Fibroblast of lung (primary cell): ENCODE measurements around the gene GH1. TPM values are rescaled to one million over a fixed set of nuclear protein-coding genes. Genes with fewer than 3 reads are reported as not detected.
"Not testable (repeated sequence)": the region's sequence is repeated elsewhere in the genome, so short reads cannot be mapped to it uniquely, and the experiment has no call there.

ENCODE experiments used
- DNase-seq, 2 donors: peaks; one replicate each; pipeline versions ENCODE4 v3.0.0 to v3.0.0-alpha.2; 2010; ENCODE audit warnings: low read depth in 2 of 2
- H2AFZ ChIP-seq: 2 replicates; pipeline ENCODE4 v1.5.1; 2012; ENCODE audit warnings: low read length, control low read depth, inconsistent platforms
- H3K27ac ChIP-seq: 2 replicates; pipeline ENCODE4 v1.5.1; 2011; ENCODE audit warnings: low read length, control low read depth; ENCODE audit not compliant: insufficient read depth
- H3K27me3 ChIP-seq: 2 replicates; pipeline ENCODE4 v1.5.1; 2011; ENCODE audit warnings: mild to moderate bottlenecking, low read length; ENCODE audit not compliant: control insufficient read depth, insufficient read depth
- H3K36me3 ChIP-seq: 2 replicates; pipeline ENCODE4 v1.5.1; 2011; ENCODE audit warnings: low read length; ENCODE audit not compliant: control insufficient read depth, insufficient read depth
- H3K4me1 ChIP-seq: 2 replicates; pipeline ENCODE4 v1.5.1; 2011; ENCODE audit warnings: low read length; ENCODE audit not compliant: control insufficient read depth, insufficient read depth; ENCODE audit errors: extremely low read depth
- H3K4me2 ChIP-seq: 2 replicates; pipeline ENCODE4 v1.5.1; 2011; ENCODE audit warnings: low read length, control low read depth; ENCODE audit not compliant: insufficient read depth; ENCODE audit errors: extremely low read depth
- H3K4me3 ChIP-seq, 4 experiments: fragments of 200-600 bp in 1 of 4; sonication (generic) in 1 of 4; replicated peaks in 1 of 4; 2 replicates each; pipeline ENCODE4 v1.5.1; 2011 to 2016; ENCODE audit warnings: low read length in 4 of 4, low read depth in 3 of 4, mild to moderate bottlenecking in 3 of 4, control low read depth in 2 of 4, inconsistent platforms in 1 of 4, mixed read lengths in 1 of 4; ENCODE audit not compliant: insufficient read depth in 1 of 4; ENCODE audit errors: control extremely low read depth in 1 of 4
- H3K79me2 ChIP-seq: 2 replicates; pipeline ENCODE4 v1.5.1; 2012; ENCODE audit warnings: mild to moderate bottlenecking, low read length, inconsistent platforms; ENCODE audit not compliant: control insufficient read depth, insufficient read depth
- H3K9ac ChIP-seq: 2 replicates; pipeline ENCODE4 v1.5.1; 2011; ENCODE audit warnings: mild to moderate bottlenecking, low read length, control low read depth; ENCODE audit not compliant: insufficient read depth
- H3K9me3 ChIP-seq: 2 replicates; pipeline ENCODE4 v1.5.1; 2012; ENCODE audit warnings: low read depth, low read length; ENCODE audit not compliant: control insufficient read depth, insufficient read depth
- H4K20me1 ChIP-seq: 2 replicates; pipeline ENCODE4 v1.5.1; 2011; ENCODE audit warnings: low read length; ENCODE audit not compliant: control insufficient read depth, insufficient read depth; ENCODE audit errors: extremely low read depth
- CTCF ChIP-seq, 2 donors: IDR thresholded peaks in 1 of 2; conservative IDR thresholded peaks in 1 of 2; 1 replicate in 1 of 2; 2 replicates in 1 of 2; pipeline ENCODE4 v1.5.1; 2011 to 2012; ENCODE audit warnings: low read length in 2 of 2, control low read depth in 1 of 2, inconsistent platforms in 1 of 2, low read depth in 1 of 2, mild to moderate bottlenecking in 1 of 2
- polyA plus RNA-seq, 2 donors: library from polyadenylated mRNA; depleted of rRNA in 1 of 2; stranded (reverse) in 1 of 2; unstranded in 1 of 2; fragments of >200 nt; gene quantifications; 2 replicates each; pipeline ENCODE4 v1.2.1, GENCODE V29; 2011 to 2012; ENCODE audit warnings: missing spikeins in 1 of 2
- total RNA-seq: library from RNA; depleted of rRNA; stranded (reverse); fragments of >200 nt; gene quantifications from 2 replicates; pipeline ENCODE4 v1.2.1, GENCODE V29; 2014

The GH1 gene
- total and polyA plus RNA-seq, 2 donors (not counting 1 experiment from before 2014, with no cell fraction given) = not detected

DNA sequence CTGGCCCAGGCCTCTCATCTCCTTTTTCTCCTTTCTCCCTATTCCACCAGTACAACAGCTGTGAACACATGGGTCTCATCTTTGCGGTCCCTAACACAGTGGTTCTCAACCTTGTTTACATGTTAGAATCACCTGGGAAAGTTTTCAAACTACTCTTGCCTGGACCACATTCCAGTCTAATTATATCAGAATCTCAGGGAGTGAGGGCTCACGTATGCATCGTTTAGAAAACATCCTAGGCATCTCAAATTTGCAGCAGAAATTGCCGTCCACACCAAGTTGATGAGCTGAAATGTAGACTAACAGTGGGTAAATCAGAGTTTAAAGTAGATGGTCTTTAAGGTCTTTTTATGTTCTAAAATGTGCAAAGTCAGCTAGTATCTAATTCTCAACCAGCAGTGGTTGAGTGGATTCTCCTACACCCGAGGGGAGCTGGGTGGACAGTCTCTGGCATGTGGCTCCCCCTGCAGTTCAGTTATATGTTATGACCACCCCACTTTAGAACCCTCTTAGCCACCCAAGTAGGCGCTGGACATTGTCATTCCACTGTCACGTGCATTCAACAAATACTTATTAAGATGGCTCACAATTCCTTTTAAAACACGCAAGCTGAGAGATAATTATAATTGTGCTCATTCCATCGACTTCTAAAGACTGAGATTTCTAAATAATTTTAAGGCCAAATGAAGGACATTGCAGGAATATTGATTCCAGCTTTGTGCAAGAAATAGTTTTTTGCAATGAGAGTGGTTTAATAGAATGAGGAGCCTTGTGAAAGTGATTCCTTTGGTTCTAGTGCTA, 48.9 kb downstream of the GH1 start:
- DNase-seq = peak in 1 of 2 donors; percentile 50
- H3K4me1 ChIP-seq, H3K27ac ChIP-seq: not testable (repeated sequence)

More for the DNA sequence above, 48.9 kb downstream of the GH1 start:
- peak in 1 of 2 donors; percentile 8 for TF ChIP-seq CTCF (conservative IDR thresholded peaks at IDR 0.05 in 1 of 2, IDR thresholded peaks at IDR 0.05 in 1 of 2; ENCODE audit: low read depth in 1 of 2, low read length in 2 of 2)
- H3K79me2 ChIP-seq, H3K36me3 ChIP-seq, H3K27me3 ChIP-seq, H3K9ac ChIP-seq, H3K4me3 ChIP-seq, H3K4me2 ChIP-seq, H2AFZ ChIP-seq, H4K20me1 ChIP-seq, H3K9me3 ChIP-seq: not testable (repeated sequence)

Other genes with a start within 250 kb of the GH1 start
- 3.1 and 3.3 TPM in 2 replicates for gene LIMD2, start 218.7 kb downstream of the GH1 start, total RNA-seq
- gene LIMD2, start 218.7 kb downstream of the GH1 start, polyA plus RNA-seq = 2.9 TPM in 2 replicates
- 14.6 and 22.8 TPM in 2 replicates for gene STRADA, start 177.0 kb downstream of the GH1 start, total RNA-seq
- gene STRADA, start 177.0 kb downstream of the GH1 start, polyA plus RNA-seq = 22.8 and 29.2 TPM in 2 replicates
- gene CCDC47, start 145.2 kb downstream of the GH1 start, total RNA-seq = 64.5 and 65.6 TPM in 2 replicates
- gene CCDC47, start 145.2 kb downstream of the GH1 start, polyA plus RNA-seq = 72.3 and 83.2 TPM in 2 replicates
- 53.4 and 61.8 TPM in 2 replicates for gene DDX42, start 144.7 kb downstream of the GH1 start, total RNA-seq
- 67.0 and 81.5 TPM in 2 replicates for gene DDX42, start 144.7 kb downstream of the GH1 start, polyA plus RNA-seq
- gene PSMC5, start 91.4 kb downstream of the GH1 start, total RNA-seq = 61.9 and 66.9 TPM in 2 replicates
- 216 and 276 TPM in 2 replicates for gene PSMC5, start 91.4 kb downstream of the GH1 start, polyA plus RNA-seq
- 61.8 and 86.5 TPM in 2 replicates for gene FTSJ3, start 91.2 kb downstream of the GH1 start, total RNA-seq
- gene FTSJ3, start 91.2 kb downstream of the GH1 start, polyA plus RNA-seq = 37.8 and 62.2 TPM in 2 replicates
- 87.0 and 94.5 TPM in 2 replicates for gene SMARCD2, start 76.2 kb downstream of the GH1 start, total RNA-seq
- gene SMARCD2, start 76.2 kb downstream of the GH1 start, polyA plus RNA-seq = 51.1 and 57.9 TPM in 2 replicates
- not detected in 2 replicates for gene CSH2, start 45.2 kb downstream of the GH1 start, total RNA-seq
- not detected in 2 replicates for gene CSH2, start 45.2 kb downstream of the GH1 start, polyA plus RNA-seq
- not detected in 2 replicates for gene GH2, start 36.9 kb downstream of the GH1 start, total RNA-seq
- not detected in 2 replicates for gene GH2, start 36.9 kb downstream of the GH1 start, polyA plus RNA-seq
- gene CSH1, start 22.3 kb downstream of the GH1 start, total RNA-seq = not detected in 2 replicates
- not detected in 2 replicates for gene CSH1, start 22.3 kb downstream of the GH1 start, polyA plus RNA-seq
- gene CSHL1, start 7.6 kb downstream of the GH1 start, total RNA-seq = not detected in 2 replicates
- not detected in 2 replicates for gene CSHL1, start 7.6 kb downstream of the GH1 start, polyA plus RNA-seq
- 0.17 and 0.26 TPM in 2 replicates for gene CD79B, start 13.5 kb upstream of the GH1 start, total RNA-seq
- 0.72 TPM in 1 of 2 replicates, not detected in the other for gene CD79B, start 13.5 kb upstream of the GH1 start, polyA plus RNA-seq
- gene SCN4A, start 54.1 kb upstream of the GH1 start, total RNA-seq = under 0.01 and 0.83 TPM in 2 replicates
- not detected in 2 replicates for gene SCN4A, start 54.1 kb upstream of the GH1 start, polyA plus RNA-seq
- gene PRR29, start 79.5 kb upstream of the GH1 start, total RNA-seq = 0.17 and 0.26 TPM in 2 replicates
- gene PRR29, start 79.5 kb upstream of the GH1 start, polyA plus RNA-seq = 0.02 and 0.19 TPM in 2 replicates
- gene ICAM2, start 101.8 kb upstream of the GH1 start, total RNA-seq = 2.6 and 3.5 TPM in 2 replicates
- gene ICAM2, start 101.8 kb upstream of the GH1 start, polyA plus RNA-seq = 0.45 and 1.1 TPM in 2 replicates
- gene ERN1, start 211.3 kb upstream of the GH1 start, total RNA-seq = 11.7 and 13.9 TPM in 2 replicates
- gene ERN1, start 211.3 kb upstream of the GH1 start, polyA plus RNA-seq = 3.3 and 3.4 TPM in 2 replicates